Non-pigmented ciliary epithelial cell (primary cell): ENCODE data around the gene BRD8.

ENCODE experiments used
- DNase-seq: peaks from one replicate; pipeline ENCODE4 v3.0.0-alpha.2; 2010; ENCODE audit warnings: low read depth

BRD8 gene

GRCh38 chr5:138102454-138103318 lies 75.7 kb downstream of the BRD8 start:
- no peak for DNase-seq

GRCh38 chr5:138096997-138097828 lies 81.2 kb downstream of the BRD8 start:
- DNase-seq, result no peak

- DNase-seq, result no peak
Observed at GRCh38 chr5:138096363-138096762, 82.1 kb downstream of the BRD8 start.

DNA sequence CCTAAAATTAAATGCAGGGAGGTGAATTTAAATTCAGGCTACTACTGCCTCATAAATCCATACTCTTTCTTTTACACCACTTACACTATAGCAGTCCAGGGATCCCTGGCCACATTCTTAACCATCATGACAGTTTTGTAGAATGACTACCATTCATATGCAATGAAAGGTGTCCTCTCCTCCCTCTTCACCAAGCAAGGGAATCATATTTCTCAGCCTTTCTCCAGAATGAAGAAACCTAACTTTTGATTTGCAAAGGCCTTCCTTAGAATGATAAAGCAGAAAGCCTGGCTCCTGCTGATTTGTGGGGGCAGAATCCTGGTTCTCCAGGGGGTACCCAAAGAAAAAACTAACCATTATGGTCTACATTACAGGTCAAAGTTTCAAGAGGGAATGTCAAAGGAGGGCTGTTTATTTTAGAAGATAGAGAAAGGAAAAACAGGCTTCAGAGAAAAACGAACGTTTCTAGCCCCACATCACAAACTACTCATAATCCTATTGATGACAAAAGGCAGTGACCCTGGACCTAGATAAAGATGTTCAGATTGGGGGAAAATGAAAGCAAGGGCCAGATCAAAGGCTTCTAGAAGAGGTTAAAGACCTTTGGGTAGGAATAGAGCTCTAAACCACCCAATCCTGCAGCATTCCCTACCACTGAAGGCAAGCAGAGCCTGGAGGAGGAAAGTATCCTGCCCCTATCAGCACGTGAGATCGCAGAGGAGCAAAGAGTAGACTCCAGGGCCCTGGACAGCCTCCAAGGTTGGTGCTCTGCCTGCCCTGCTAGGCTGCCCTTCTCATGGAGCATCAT lies 83.1 kb downstream of the BRD8 start:
- no peak for DNase-seq

- no peak for DNase-seq
Observed at GRCh38 chr5:138093036-138093435, 85.4 kb downstream of the BRD8 start.

- DNase-seq, result no peak
Observed at GRCh38 chr5:138092301-138092700, 86.1 kb downstream of the BRD8 start.

DNA sequence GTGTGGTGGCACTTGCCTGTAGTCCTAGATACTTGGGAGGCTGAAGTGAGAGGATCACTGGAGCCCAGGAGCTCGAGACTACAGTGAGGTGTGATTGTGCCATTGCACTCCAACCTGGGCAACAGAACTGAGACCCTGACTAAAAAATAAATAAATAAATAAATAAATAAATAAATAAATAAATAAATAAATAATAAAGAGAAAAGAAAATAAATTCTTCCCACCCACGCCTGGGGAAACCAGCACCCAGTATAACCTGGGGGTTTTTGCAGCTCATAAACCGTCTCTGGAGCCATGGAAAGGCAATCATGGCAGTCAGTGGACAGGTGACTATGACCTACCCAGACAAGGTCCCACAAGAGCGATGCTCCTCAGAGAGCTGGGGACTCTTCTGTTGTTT lies 86.7 kb downstream of the BRD8 start:
- no peak for DNase-seq
